ENCODE measurements around the gene ATP6AP2.
"Not testable (repeated sequence)": the region's sequence is repeated elsewhere in the genome, so short reads cannot be mapped to it uniquely, and the experiment has no call there.

The ATP6AP2 gene

GRCh38 chrX:40570346-40571093 is 10.2 kb upstream of the ATP6AP2 start:
- Histone ChIP-seq H3K79me2 (ENCODE audit: insufficient read depth, low read length) (no peaks in the 10 kb centered on the region), H3K36me3 (ENCODE audit: insufficient read depth, low read length) (no peaks in the 10 kb centered on the region), H3K27me3 (ENCODE audit: insufficient read depth, low read length, poor library complexity, severe bottlenecking) (no peaks in the 10 kb centered on the region), H4K20me1 (ENCODE audit: insufficient read depth, low read length, poor library complexity, severe bottlenecking) (no peaks in the 10 kb centered on the region), H3K9ac (ENCODE audit: low read depth, low read length, poor library complexity, severe bottlenecking) (no peak overlapping the region), H3F3A (ENCODE audit: low read depth) (no peaks in the 10 kb centered on the region), H3K9me3 (ENCODE audit: insufficient read depth, low read depth, low read length) (no peaks in the 10 kb centered on the region), H3K4me3 (ENCODE audit: low read length, poor library complexity, severe bottlenecking) (no peak overlapping the region), H3K4me1 (ENCODE audit: insufficient read depth, low read length, poor library complexity, severe bottlenecking) (no peaks in the 10 kb centered on the region), H2AFZ (ENCODE audit: low read length) (no peak overlapping the region), H3K9me2 (replicated peaks; ENCODE audit: low read depth, low read length) (no peaks in the 10 kb centered on the region), H3K4me2 (ENCODE audit: low read depth, low read length, poor library complexity, severe bottlenecking) (no peak overlapping the region)
- TF ChIP-seq EZH2phosphoT487 (IDR thresholded peaks at IDR 0.05; ENCODE audit: borderline replicate concordance) = no peak
- TF ChIP-seq CTCF (conservative IDR thresholded peaks at IDR 0.05; ENCODE audit: low read length) = no peak

- not testable (repeated sequence) for H3K4me2 ChIP-seq (ENCODE audit: low read depth, low read length, poor library complexity, severe bottlenecking); H3K79me2 ChIP-seq (ENCODE audit: insufficient read depth, low read length); H3K27me3 ChIP-seq (ENCODE audit: insufficient read depth, low read length, poor library complexity, severe bottlenecking); H3K9me2 ChIP-seq (replicated peaks; ENCODE audit: low read depth, low read length); H2AFZ ChIP-seq (ENCODE audit: low read length); H4K20me1 ChIP-seq (ENCODE audit: insufficient read depth, low read length, poor library complexity, severe bottlenecking); H3K4me1 ChIP-seq (ENCODE audit: insufficient read depth, low read length, poor library complexity, severe bottlenecking); H3K9me3 ChIP-seq (ENCODE audit: insufficient read depth, low read depth, low read length); H3K4me3 ChIP-seq (ENCODE audit: low read length, poor library complexity, severe bottlenecking); H3K9ac ChIP-seq (ENCODE audit: low read depth, low read length, poor library complexity, severe bottlenecking); H3K36me3 ChIP-seq (ENCODE audit: insufficient read depth, low read length); H3F3A ChIP-seq (ENCODE audit: low read depth)
These were observed 9.6 kb upstream of the ATP6AP2 start for GRCh38 chrX:40571164-40571563.

DNA sequence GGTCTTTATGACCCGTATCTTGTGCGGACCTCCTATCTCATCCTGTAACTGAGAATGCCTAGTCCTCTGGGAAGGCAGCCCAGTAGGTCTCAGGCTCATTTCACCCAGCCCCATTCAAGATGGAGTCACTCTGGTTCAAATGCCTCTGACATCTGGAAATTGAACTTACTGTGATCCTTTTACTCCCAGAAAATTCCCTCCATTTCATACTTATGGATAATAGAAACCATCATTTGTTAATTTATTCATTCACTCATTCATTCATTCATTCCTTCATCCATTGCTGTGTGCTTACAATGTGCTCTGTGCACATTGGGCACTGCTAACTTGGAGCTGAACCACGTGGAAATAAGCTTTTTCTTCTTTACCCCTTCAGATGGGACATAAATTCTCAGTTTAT is 9.2 kb upstream of the ATP6AP2 start:
- TF ChIP-seq EZH2phosphoT487 (IDR thresholded peaks at IDR 0.05; ENCODE audit: borderline replicate concordance) = no peak
- no peak for TF ChIP-seq CTCF (conservative IDR thresholded peaks at IDR 0.05; ENCODE audit: low read length)
- H3K9me3 ChIP-seq (ENCODE audit: insufficient read depth, low read depth, low read length) = no peaks in the 10 kb centered on the region
- no peak overlapping the region for H3K4me3 ChIP-seq (ENCODE audit: low read length, poor library complexity, severe bottlenecking)
- no peak overlapping the region for H3K9ac ChIP-seq (ENCODE audit: low read depth, low read length, poor library complexity, severe bottlenecking)
- no peaks in the 10 kb centered on the region for H3K36me3 ChIP-seq (ENCODE audit: insufficient read depth, low read length)
- H4K20me1 ChIP-seq (ENCODE audit: insufficient read depth, low read length, poor library complexity, severe bottlenecking) = no peaks in the 10 kb centered on the region
- H2AFZ ChIP-seq (ENCODE audit: low read length) = no peak overlapping the region
- H3K4me1 ChIP-seq (ENCODE audit: insufficient read depth, low read length, poor library complexity, severe bottlenecking) = no peaks in the 10 kb centered on the region
- no peaks in the 10 kb centered on the region for H3K9me2 ChIP-seq (replicated peaks; ENCODE audit: low read depth, low read length)
- no peaks in the 10 kb centered on the region for H3F3A ChIP-seq (ENCODE audit: low read depth)
- H3K79me2 ChIP-seq (ENCODE audit: insufficient read depth, low read length) = no peaks in the 10 kb centered on the region
- no peaks in the 10 kb centered on the region for H3K27me3 ChIP-seq (ENCODE audit: insufficient read depth, low read length, poor library complexity, severe bottlenecking)
- no peak overlapping the region for H3K4me2 ChIP-seq (ENCODE audit: low read depth, low read length, poor library complexity, severe bottlenecking)

DNA sequence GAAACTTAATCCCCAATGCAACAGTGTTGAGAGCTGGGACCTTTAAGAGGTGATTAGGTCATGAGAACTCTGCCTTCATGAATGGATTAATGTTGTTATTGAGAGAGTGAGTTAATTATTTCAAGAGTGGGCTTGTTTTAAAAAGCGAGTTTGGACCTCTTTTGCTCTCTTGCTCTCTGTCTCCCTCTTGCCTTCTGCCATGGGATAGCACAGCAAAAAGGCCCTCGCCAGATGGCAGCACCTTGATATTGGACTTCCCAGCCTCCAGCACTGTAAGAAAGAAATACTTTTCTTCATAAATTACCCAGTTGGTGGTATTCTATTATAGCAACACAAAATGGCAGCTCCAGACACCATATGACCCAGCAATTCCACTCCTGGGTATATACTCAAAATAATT is 7.0 kb upstream of the ATP6AP2 start:
- H4K20me1 ChIP-seq (ENCODE audit: insufficient read depth, low read length, poor library complexity, severe bottlenecking) = no peaks in the 10 kb centered on the region
- H2AFZ ChIP-seq (ENCODE audit: low read length) = peak overlapping the region; percentile 76; the same call in 1 of the 2 replicates
- no peaks in the 10 kb centered on the region for H3K27me3 ChIP-seq (ENCODE audit: insufficient read depth, low read length, poor library complexity, severe bottlenecking)
- no peaks in the 10 kb centered on the region for H3F3A ChIP-seq (ENCODE audit: low read depth)
- no peak overlapping the region for H3K4me3 ChIP-seq (ENCODE audit: low read length, poor library complexity, severe bottlenecking)
- H3K4me1 ChIP-seq (ENCODE audit: insufficient read depth, low read length, poor library complexity, severe bottlenecking) = no peaks in the 10 kb centered on the region
- TF ChIP-seq CTCF (conservative IDR thresholded peaks at IDR 0.05; ENCODE audit: low read length) = peak; percentile 71
- TF ChIP-seq EZH2phosphoT487 (IDR thresholded peaks at IDR 0.05; ENCODE audit: borderline replicate concordance) = no peak
- H3K9me3 ChIP-seq (ENCODE audit: insufficient read depth, low read depth, low read length) = no peaks in the 10 kb centered on the region
- H3K9me2 ChIP-seq (replicated peaks; ENCODE audit: low read depth, low read length) = no peaks in the 10 kb centered on the region
- H3K9ac ChIP-seq (ENCODE audit: low read depth, low read length, poor library complexity, severe bottlenecking) = no peak overlapping the region
- H3K4me2 ChIP-seq (ENCODE audit: low read depth, low read length, poor library complexity, severe bottlenecking) = no peak overlapping the region
- H3K36me3 ChIP-seq (ENCODE audit: insufficient read depth, low read length) = no peaks in the 10 kb centered on the region
- no peaks in the 10 kb centered on the region for H3K79me2 ChIP-seq (ENCODE audit: insufficient read depth, low read length)

DNA sequence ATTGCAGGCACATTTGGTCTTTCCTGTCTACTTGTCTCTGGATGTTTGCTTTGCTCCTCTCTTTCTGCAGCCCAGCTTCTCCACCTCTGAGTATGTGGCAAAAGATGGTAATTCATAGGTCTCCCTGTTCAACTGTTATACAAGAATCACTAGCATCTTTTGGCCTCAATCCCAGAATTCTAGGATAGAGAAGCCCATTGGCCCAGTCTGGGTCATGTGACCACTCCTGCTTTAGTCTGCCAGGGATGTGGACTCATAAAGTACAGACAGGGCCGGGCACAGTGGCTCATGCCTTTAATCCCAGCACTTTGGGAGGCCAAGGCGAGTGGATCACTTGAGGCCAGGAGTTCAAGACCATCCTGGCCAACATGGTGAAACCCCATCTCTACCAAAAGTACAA is 5.4 kb upstream of the ATP6AP2 start:
- H3K9me2 ChIP-seq (replicated peaks; ENCODE audit: low read depth, low read length); H3K36me3 ChIP-seq (ENCODE audit: insufficient read depth, low read length); H2AFZ ChIP-seq (ENCODE audit: low read length); H3K27me3 ChIP-seq (ENCODE audit: insufficient read depth, low read length, poor library complexity, severe bottlenecking); H3K4me1 ChIP-seq (ENCODE audit: insufficient read depth, low read length, poor library complexity, severe bottlenecking); H3K9me3 ChIP-seq (ENCODE audit: insufficient read depth, low read depth, low read length); H3K4me2 ChIP-seq (ENCODE audit: low read depth, low read length, poor library complexity, severe bottlenecking); H3K9ac ChIP-seq (ENCODE audit: low read depth, low read length, poor library complexity, severe bottlenecking); H3K79me2 ChIP-seq (ENCODE audit: insufficient read depth, low read length); H4K20me1 ChIP-seq (ENCODE audit: insufficient read depth, low read length, poor library complexity, severe bottlenecking); H3F3A ChIP-seq (ENCODE audit: low read depth); H3K4me3 ChIP-seq (ENCODE audit: low read length, poor library complexity, severe bottlenecking): not testable (repeated sequence)
